K562 (cell line): ENCODE data around the gene NR1H2. TPM values are rescaled to one million over a fixed set of nuclear protein-coding genes. Genes with fewer than 3 reads are reported as not detected.

Experiments used
- NR1H2 ChIP-seq: sonication (generic); formaldehyde crosslinking; IDR thresholded peaks from 2 replicates; pipeline ENCODE4 v1.4.0; 2020; ENCODE audit warnings: mild to moderate bottlenecking, missing genetic modification reagents
- POLR2AphosphoS2 ChIP-seq: IDR thresholded peaks from 2 replicates; pipeline ENCODE4 v1.6.1; 2012; ENCODE audit warnings: low read length, improper control_type of control experiment
- SMAD1 ChIP-seq: fragments of 150-350 bp; IDR thresholded peaks from 2 replicates; pipeline ENCODE4 v1.6.1; 2014; ENCODE audit warnings: low read length, low read depth; ENCODE audit not compliant: partially characterized antibody
- TAF1 ChIP-seq: IDR thresholded peaks from 2 replicates; pipeline ENCODE4 v1.6.1; 2011; ENCODE audit warnings: mild to moderate bottlenecking, low read length, moderate library complexity; ENCODE audit not compliant: insufficient read depth, control insufficient read depth, severe bottlenecking; ENCODE audit errors: extremely low read depth
- TAL1 ChIP-seq: fragments of 450-650 bp; IDR thresholded peaks from 2 replicates; pipeline ENCODE4 v1.6.1; 2016; ENCODE audit warnings: mild to moderate bottlenecking
- ZNF717 ChIP-seq: fragments of 250-450 bp; sonication (Bioruptor Pico); IDR thresholded peaks from 2 replicates; pipeline ENCODE4 v1.5.0; 2021
- polyA plus RNA-seq, 8 experiments: library from polyadenylated mRNA; depleted of rRNA in 4 of 8; stranded (reverse) in 5 of 8; unstranded in 3 of 8; fragments of >200 nt; fragmentation: Nextera tagmentation in 2 of 8; fragmentation: Illumina TruSeq in 1 of 8; extraction: Ambion mirVana in 2 of 8; extraction: Trizol in 1 of 8; gene quantifications; 2 replicates each; pipeline versions ENCODE4 v1.2.1 to v1.2.3, GENCODE V29; 2011 to 2014; ENCODE audit warnings: inconsistent platforms in 1 of 8, missing spikeins in 1 of 8
- total RNA-seq, 7 experiments: library from RNA; depleted of rRNA in 6 of 7; stranded (reverse); fragments of >200 nt in 6 of 7; fragmentation: Illumina TruSeq in 2 of 7; extraction: Trizol in 2 of 7; gene quantifications; 2 replicates each; pipeline versions ENCODE4 v1.2.1 to v1.2.3, GENCODE V29; 2011 to 2021; ENCODE audit warnings: low replicate concordance in 1 of 7
- TF ChIP-seq, protein P1 (sequence below): fragments of 450-650 bp; IDR thresholded peaks from 2 replicates; pipeline ENCODE4 v1.7.0; 2016; ENCODE audit warnings: borderline replicate concordance
- TF ChIP-seq, protein P2 (sequence below): sonication (generic); formaldehyde crosslinking; IDR thresholded peaks from 2 replicates; pipeline ENCODE4 v1.8.1; 2023; ENCODE audit warnings: mild to moderate bottlenecking, missing genetic modification reagents
- TF ChIP-seq, protein P3 (sequence below), 2 experiments: fragments of 200-800 bp in 1 of 2; sonication (Bioruptor generic) in 1 of 2; sonication (generic) in 1 of 2; formaldehyde crosslinking in 1 of 2; IDR thresholded peaks in 1 of 2; conservative IDR thresholded peaks in 1 of 2; 2 replicates each; pipeline versions ENCODE4 v1.5.0 to v1.6.1; 2016 to 2020; ENCODE audit warnings: missing compliant biosample characterization in 1 of 2, missing genetic modification characterization in 1 of 2, missing genetic modification reagents in 1 of 2
- TF ChIP-seq, protein P4 (sequence below): sonication (generic); formaldehyde crosslinking; IDR thresholded peaks from 2 replicates; pipeline ENCODE4 v1.8.1; 2023; ENCODE audit warnings: missing genetic modification reagents, mild to moderate bottlenecking, borderline replicate concordance
- TF ChIP-seq, protein P5 (sequence below), 2 experiments: IDR thresholded peaks in 1 of 2; conservative IDR thresholded peaks in 1 of 2; 2 replicates each; pipeline ENCODE4 v1.6.1; 2016; ENCODE audit warnings: low read depth in 2 of 2, mild to moderate bottlenecking in 1 of 2, missing compliant biosample characterization in 1 of 2, missing genetic modification characterization in 1 of 2, moderate library complexity in 1 of 2

Gene NR1H2
- total and polyA plus RNA-seq, 9 of the 15 experiments (the other 6 are each of a cell fraction or from before 2014, with no cell fraction given): 0.11 to 73.8 (median 24.0) TPM

DNA sequence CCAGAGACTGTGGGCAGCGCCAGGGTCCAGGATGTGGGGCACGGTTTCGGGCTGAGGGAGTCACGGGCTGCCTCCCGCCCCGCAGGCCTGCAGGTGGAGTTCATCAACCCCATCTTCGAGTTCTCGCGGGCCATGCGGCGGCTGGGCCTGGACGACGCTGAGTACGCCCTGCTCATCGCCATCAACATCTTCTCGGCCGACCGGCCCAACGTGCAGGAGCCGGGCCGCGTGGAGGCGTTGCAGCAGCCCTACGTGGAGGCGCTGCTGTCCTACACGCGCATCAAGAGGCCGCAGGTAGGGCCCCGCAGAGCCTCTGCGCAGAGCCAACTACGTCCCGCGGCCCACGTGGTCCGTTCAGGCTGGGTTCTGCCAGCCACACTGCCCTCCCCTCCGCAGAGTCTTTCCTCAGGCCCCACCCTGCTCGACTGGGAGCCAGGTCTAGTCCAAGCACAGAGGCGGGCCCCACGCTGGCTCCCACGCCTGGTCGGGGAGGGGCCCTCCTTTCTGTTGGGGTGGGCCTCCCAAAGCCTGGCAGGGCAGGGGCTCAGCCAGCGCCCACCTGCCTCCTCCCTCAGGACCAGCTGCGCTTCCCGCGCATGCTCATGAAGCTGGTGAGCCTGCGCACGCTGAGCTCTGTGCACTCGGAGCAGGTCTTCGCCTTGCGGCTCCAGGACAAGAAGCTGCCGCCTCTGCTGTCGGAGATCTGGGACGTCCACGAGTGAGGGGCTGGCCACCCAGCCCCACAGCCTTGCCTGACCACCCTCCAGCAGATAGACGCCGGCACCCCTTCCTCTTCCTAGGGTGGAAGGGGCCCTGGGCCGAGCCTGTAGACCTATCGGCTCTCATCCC is 5.8 kb downstream of the NR1H2 start (continued):
- TF ChIP-seq, protein P1, sequence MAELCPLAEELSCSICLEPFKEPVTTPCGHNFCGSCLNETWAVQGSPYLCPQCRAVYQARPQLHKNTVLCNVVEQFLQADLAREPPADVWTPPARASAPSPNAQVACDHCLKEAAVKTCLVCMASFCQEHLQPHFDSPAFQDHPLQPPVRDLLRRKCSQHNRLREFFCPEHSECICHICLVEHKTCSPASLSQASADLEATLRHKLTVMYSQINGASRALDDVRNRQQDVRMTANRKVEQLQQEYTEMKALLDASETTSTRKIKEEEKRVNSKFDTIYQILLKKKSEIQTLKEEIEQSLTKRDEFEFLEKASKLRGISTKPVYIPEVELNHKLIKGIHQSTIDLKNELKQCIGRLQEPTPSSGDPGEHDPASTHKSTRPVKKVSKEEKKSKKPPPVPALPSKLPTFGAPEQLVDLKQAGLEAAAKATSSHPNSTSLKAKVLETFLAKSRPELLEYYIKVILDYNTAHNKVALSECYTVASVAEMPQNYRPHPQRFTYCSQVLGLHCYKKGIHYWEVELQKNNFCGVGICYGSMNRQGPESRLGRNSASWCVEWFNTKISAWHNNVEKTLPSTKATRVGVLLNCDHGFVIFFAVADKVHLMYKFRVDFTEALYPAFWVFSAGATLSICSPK: no peak
- TF ChIP-seq, protein P2, sequence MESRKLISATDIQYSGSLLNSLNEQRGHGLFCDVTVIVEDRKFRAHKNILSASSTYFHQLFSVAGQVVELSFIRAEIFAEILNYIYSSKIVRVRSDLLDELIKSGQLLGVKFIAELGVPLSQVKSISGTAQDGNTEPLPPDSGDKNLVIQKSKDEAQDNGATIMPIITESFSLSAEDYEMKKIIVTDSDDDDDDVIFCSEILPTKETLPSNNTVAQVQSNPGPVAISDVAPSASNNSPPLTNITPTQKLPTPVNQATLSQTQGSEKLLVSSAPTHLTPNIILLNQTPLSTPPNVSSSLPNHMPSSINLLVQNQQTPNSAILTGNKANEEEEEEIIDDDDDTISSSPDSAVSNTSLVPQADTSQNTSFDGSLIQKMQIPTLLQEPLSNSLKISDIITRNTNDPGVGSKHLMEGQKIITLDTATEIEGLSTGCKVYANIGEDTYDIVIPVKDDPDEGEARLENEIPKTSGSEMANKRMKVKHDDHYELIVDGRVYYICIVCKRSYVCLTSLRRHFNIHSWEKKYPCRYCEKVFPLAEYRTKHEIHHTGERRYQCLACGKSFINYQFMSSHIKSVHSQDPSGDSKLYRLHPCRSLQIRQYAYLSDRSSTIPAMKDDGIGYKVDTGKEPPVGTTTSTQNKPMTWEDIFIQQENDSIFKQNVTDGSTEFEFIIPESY (CRISPR knock-in tag): peak; percentile 93
- TF ChIP-seq ZNF717 (CRISPR knock-in tag) (no peak), POLR2AphosphoS2 (no peak), TAF1 (no peak), TAL1 (no peak), NR1H2 (CRISPR knock-in tag) (peak; percentile 85; the same call in 1 of the 2 replicates), SMAD1 (no peak)
- TF ChIP-seq, protein P3, sequence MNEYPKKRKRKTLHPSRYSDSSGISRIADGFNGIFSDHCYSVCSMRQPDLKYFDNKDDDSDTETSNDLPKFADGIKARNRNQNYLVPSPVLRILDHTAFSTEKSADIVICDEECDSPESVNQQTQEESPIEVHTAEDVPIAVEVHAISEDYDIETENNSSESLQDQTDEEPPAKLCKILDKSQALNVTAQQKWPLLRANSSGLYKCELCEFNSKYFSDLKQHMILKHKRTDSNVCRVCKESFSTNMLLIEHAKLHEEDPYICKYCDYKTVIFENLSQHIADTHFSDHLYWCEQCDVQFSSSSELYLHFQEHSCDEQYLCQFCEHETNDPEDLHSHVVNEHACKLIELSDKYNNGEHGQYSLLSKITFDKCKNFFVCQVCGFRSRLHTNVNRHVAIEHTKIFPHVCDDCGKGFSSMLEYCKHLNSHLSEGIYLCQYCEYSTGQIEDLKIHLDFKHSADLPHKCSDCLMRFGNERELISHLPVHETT (CRISPR knock-in tag; conservative IDR thresholded peaks at IDR 0.05 in 1 of 2, IDR thresholded peaks at IDR 0.05 in 1 of 2): no peak
- TF ChIP-seq, protein P4, sequence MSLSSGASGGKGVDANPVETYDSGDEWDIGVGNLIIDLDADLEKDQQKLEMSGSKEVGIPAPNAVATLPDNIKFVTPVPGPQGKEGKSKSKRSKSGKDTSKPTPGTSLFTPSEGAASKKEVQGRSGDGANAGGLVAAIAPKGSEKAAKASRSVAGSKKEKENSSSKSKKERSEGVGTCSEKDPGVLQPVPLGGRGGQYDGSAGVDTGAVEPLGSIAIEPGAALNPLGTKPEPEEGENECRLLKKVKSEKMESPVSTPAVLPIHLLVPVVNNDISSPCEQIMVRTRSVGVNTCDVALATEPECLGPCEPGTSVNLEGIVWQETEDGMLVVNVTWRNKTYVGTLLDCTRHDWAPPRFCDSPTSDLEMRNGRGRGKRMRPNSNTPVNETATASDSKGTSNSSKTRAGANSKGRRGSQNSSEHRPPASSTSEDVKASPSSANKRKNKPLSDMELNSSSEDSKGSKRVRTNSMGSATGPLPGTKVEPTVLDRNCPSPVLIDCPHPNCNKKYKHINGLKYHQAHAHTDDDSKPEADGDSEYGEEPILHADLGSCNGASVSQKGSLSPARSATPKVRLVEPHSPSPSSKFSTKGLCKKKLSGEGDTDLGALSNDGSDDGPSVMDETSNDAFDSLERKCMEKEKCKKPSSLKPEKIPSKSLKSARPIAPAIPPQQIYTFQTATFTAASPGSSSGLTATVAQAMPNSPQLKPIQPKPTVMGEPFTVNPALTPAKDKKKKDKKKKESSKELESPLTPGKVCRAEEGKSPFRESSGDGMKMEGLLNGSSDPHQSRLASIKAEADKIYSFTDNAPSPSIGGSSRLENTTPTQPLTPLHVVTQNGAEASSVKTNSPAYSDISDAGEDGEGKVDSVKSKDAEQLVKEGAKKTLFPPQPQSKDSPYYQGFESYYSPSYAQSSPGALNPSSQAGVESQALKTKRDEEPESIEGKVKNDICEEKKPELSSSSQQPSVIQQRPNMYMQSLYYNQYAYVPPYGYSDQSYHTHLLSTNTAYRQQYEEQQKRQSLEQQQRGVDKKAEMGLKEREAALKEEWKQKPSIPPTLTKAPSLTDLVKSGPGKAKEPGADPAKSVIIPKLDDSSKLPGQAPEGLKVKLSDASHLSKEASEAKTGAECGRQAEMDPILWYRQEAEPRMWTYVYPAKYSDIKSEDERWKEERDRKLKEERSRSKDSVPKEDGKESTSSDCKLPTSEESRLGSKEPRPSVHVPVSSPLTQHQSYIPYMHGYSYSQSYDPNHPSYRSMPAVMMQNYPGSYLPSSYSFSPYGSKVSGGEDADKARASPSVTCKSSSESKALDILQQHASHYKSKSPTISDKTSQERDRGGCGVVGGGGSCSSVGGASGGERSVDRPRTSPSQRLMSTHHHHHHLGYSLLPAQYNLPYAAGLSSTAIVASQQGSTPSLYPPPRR (CRISPR knock-in tag): no peak
- TF ChIP-seq, protein P5, sequence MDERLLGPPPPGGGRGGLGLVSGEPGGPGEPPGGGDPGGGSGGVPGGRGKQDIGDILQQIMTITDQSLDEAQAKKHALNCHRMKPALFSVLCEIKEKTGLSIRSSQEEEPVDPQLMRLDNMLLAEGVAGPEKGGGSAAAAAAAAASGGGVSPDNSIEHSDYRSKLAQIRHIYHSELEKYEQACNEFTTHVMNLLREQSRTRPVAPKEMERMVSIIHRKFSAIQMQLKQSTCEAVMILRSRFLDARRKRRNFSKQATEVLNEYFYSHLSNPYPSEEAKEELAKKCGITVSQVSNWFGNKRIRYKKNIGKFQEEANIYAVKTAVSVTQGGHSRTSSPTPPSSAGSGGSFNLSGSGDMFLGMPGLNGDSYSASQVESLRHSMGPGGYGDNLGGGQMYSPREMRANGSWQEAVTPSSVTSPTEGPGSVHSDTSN (CRISPR knock-in tag; IDR thresholded peaks at IDR 0.05; ENCODE audit: low read depth): no peak
- TF ChIP-seq, protein P5 (tag; conservative IDR thresholded peaks at IDR 0.05; ENCODE audit: low read depth): no peak
